Stimulated activated naive B cell treated with anti-CD40 and anti-IgM and Interleukin-4, amounts not matched to agents 10 μg/mL and 1 μg/mL and 100 μg/mL, for 72 hours (primary cell): ENCODE data around the gene CRB2.
A peak's percentile ranks its signal among the peaks of the same experiment; 100 is the strongest.
"Not testable (repeated sequence)": the region's sequence is repeated elsewhere in the genome, so short reads cannot be mapped to it uniquely, and the experiment has no call there.

Experiments used
- ATAC-seq, 2 donors: fragments of 150-1000 bp; cut with Tn5 transposase; replicated peaks; 2 replicates each; pipeline ENCODE4 v1.10.0; 2021; ENCODE audit warnings: moderate library complexity in 1 of 2
- DNase-seq: peaks from one replicate; pipeline ENCODE4 v3.0.0; 2021
- H3K27ac Mint-ChIP-seq: one replicate; pipeline ENCODE4 v1.8.0; 2022; ENCODE audit warnings: mild to moderate bottlenecking, mixed read lengths
- H3K27me3 Mint-ChIP-seq, 2 donors: one replicate each; pipeline ENCODE4 v1.8.0; 2022; ENCODE audit warnings: mixed read lengths in 2 of 2
- H3K36me3 Mint-ChIP-seq, 2 donors: one replicate each; pipeline ENCODE4 v1.8.0; 2022; ENCODE audit warnings: mixed read lengths in 2 of 2, mild to moderate bottlenecking in 1 of 2
- H3K4me1 Mint-ChIP-seq, 2 donors: one replicate each; pipeline ENCODE4 v1.8.0; 2022; ENCODE audit warnings: mixed read lengths in 2 of 2, mild to moderate bottlenecking in 1 of 2
- H3K4me3 Mint-ChIP-seq, 2 donors: one replicate each; pipeline ENCODE4 v1.8.0; 2022; ENCODE audit warnings: mild to moderate bottlenecking in 2 of 2, mixed read lengths in 2 of 2, moderate library complexity in 1 of 2
- H3K9me3 Mint-ChIP-seq, 2 donors: one replicate each; pipeline ENCODE4 v1.8.0; 2022; ENCODE audit warnings: mixed read lengths in 2 of 2, mild to moderate bottlenecking in 1 of 2

CRB2 gene

GRCh38 chr9:123322273-123323195 lies 33.5 kb upstream of the CRB2 start:
- peaks cover 78 to 97% of the 10 kb centered on the region in 2 donors for H3K4me1 Mint-ChIP-seq

GRCh38 chr9:123323196-123324013 lies 32.6 kb upstream of the CRB2 start:
- peaks cover 0 to 1% of the 10 kb centered on the region in 2 donors for H3K9me3 Mint-ChIP-seq
- DNase-seq (no peak), ATAC-seq (no peak)
- H3K27ac Mint-ChIP-seq: peak overlapping the region; percentile 94
- H3K27me3 Mint-ChIP-seq: no peaks in the 10 kb centered on the region
- H3K4me3 Mint-ChIP-seq: peak overlapping the region; percentile 64 to 75
- peaks cover 74 to 97% of the 10 kb centered on the region in 2 donors for H3K4me1 Mint-ChIP-seq
- H3K36me3 Mint-ChIP-seq: no peaks in the 10 kb centered on the region

More at GRCh38 chr9:123322273-123323195, 33.5 kb upstream of the CRB2 start:
- Mint-ChIP-seq H3K36me3 (no peaks in the 10 kb centered on the region), H3K4me3 (peak overlapping the region; percentile 64 to 75), H3K9me3 (peaks cover 0 to 1% of the 10 kb centered on the region in 2 donors), H3K27ac (peak overlapping the region; percentile 94), H3K27me3 (no peaks in the 10 kb centered on the region)
- ATAC-seq (peak; percentile 76), DNase-seq (peak; percentile 58)

GRCh38 chr9:123324767-123325183 lies 31.2 kb upstream of the CRB2 start:
- Mint-ChIP-seq H3K9me3 (peaks cover 0 to 1% of the 10 kb centered on the region in 2 donors), H3K27ac (peak overlapping the region; percentile 72), H3K36me3 (no peaks in the 10 kb centered on the region), H3K4me1 (peaks cover 74 to 95% of the 10 kb centered on the region in 2 donors), H3K4me3 (peak overlapping the region; percentile 1 to 18), H3K27me3 (no peaks in the 10 kb centered on the region)
- ATAC-seq (no peak), DNase-seq (no peak)

- ATAC-seq: no peak
- H3K4me3 Mint-ChIP-seq: peak overlapping the region; percentile 77 to 81
- no peaks in the 10 kb centered on the region for H3K27me3 Mint-ChIP-seq
- H3K27ac Mint-ChIP-seq: peak overlapping the region; percentile 95
- DNase-seq: no peak
- peaks cover 0 to 1% of the 10 kb centered on the region in 2 donors for H3K9me3 Mint-ChIP-seq
- peaks cover 64 to 81% of the 10 kb centered on the region in 2 donors for H3K4me1 Mint-ChIP-seq
- H3K36me3 Mint-ChIP-seq: no peaks in the 10 kb centered on the region
Observed at GRCh38 chr9:123326187-123326586, 29.8 kb upstream of the CRB2 start.

GRCh38 chr9:123326662-123327093 lies 29.3 kb upstream of the CRB2 start:
- peak; percentile 68 for DNase-seq
- Mint-ChIP-seq H3K27me3 (no peaks in the 10 kb centered on the region), H3K36me3 (no peaks in the 10 kb centered on the region), H3K9me3 (peaks cover 0 to 1% of the 10 kb centered on the region in 2 donors), H3K4me3 (peak overlapping the region; percentile 77 to 81), H3K4me1 (peaks cover 62 to 80% of the 10 kb centered on the region in 2 donors), H3K27ac (peak overlapping the region; percentile 95)
- peak; percentile 82 to 86 for ATAC-seq

GRCh38 chr9:123327697-123328100 lies 28.3 kb upstream of the CRB2 start:
- no peak overlapping the region for H3K4me3 Mint-ChIP-seq
- ATAC-seq: no peak
- H3K27ac Mint-ChIP-seq: no peak overlapping the region
- H3K4me1 Mint-ChIP-seq: peaks cover 57 to 80% of the 10 kb centered on the region in 2 donors
- H3K36me3 Mint-ChIP-seq: no peaks in the 10 kb centered on the region
- DNase-seq: no peak
- peaks cover 0 to 2% of the 10 kb centered on the region in 2 donors for H3K9me3 Mint-ChIP-seq
- no peaks in the 10 kb centered on the region for H3K27me3 Mint-ChIP-seq

GRCh38 chr9:123329329-123329955 lies 26.6 kb upstream of the CRB2 start:
- peaks cover 57 to 83% of the 10 kb centered on the region in 2 donors for H3K4me1 Mint-ChIP-seq
- H3K9me3 Mint-ChIP-seq: peaks cover 0 to 2% of the 10 kb centered on the region in 2 donors
- DNase-seq (no peak), ATAC-seq (no peak)
- H3K4me3 Mint-ChIP-seq: no peak overlapping the region
- H3K36me3 Mint-ChIP-seq: no peaks in the 10 kb centered on the region
- peak overlapping the region; percentile 5 for H3K27ac Mint-ChIP-seq
- H3K27me3 Mint-ChIP-seq: no peaks in the 10 kb centered on the region

GRCh38 chr9:123331346-123332060 lies 24.5 kb upstream of the CRB2 start:
- DNase-seq (no peak), ATAC-seq (no peak)
- peaks cover 54 to 81% of the 10 kb centered on the region in 2 donors for H3K4me1 Mint-ChIP-seq
- no peaks in the 10 kb centered on the region for H3K27me3 Mint-ChIP-seq
- H3K9me3 Mint-ChIP-seq: peaks cover 0 to 2% of the 10 kb centered on the region in 2 donors
- H3K4me3 Mint-ChIP-seq: no peak overlapping the region
- H3K36me3 Mint-ChIP-seq: no peaks in the 10 kb centered on the region
- no peak overlapping the region for H3K27ac Mint-ChIP-seq

GRCh38 chr9:123333058-123333669 lies 22.8 kb upstream of the CRB2 start:
- DNase-seq, H3K4me3 Mint-ChIP-seq, H3K9me3 Mint-ChIP-seq, ATAC-seq, H3K27me3 Mint-ChIP-seq, H3K36me3 Mint-ChIP-seq: not testable (repeated sequence)
- Mint-ChIP-seq H3K4me1 (peaks cover 51 to 77% of the 10 kb centered on the region in 2 donors), H3K27ac (peak overlapping the region; percentile 81)

- Mint-ChIP-seq H3K27ac (no peak overlapping the region), H3K9me3 (peaks cover 0 to 2% of the 10 kb centered on the region in 2 donors), H3K27me3 (no peaks in the 10 kb centered on the region), H3K36me3 (peaks cover 3 to 5% of the 10 kb centered on the region in 2 donors), H3K4me3 (no peak overlapping the region), H3K4me1 (peaks cover 52 to 78% of the 10 kb centered on the region in 2 donors)
- ATAC-seq (no peak), DNase-seq (no peak)
Observed at GRCh38 chr9:123334639-123335038, 21.4 kb upstream of the CRB2 start.

- Mint-ChIP-seq H3K27me3 (no peaks in the 10 kb centered on the region), H3K4me3 (peak overlapping the region in 1 of 2 donors; percentile 62), H3K9me3 (peaks cover 0 to 2% of the 10 kb centered on the region in 2 donors), H3K27ac (peak overlapping the region; percentile 89), H3K36me3 (peaks cover 3 to 5% of the 10 kb centered on the region in 2 donors), H3K4me1 (peaks cover 60 to 85% of the 10 kb centered on the region in 2 donors)
- no peak for DNase-seq
- ATAC-seq: peak; percentile 2 to 4
Observed at GRCh38 chr9:123335193-123335985, 20.6 kb upstream of the CRB2 start.

- Mint-ChIP-seq H3K27ac (peak overlapping the region; percentile 89), H3K36me3 (peaks cover 3 to 5% of the 10 kb centered on the region in 2 donors), H3K4me3 (no peak overlapping the region), H3K4me1 (peaks cover 65 to 91% of the 10 kb centered on the region in 2 donors), H3K9me3 (peaks cover 0 to 2% of the 10 kb centered on the region in 2 donors), H3K27me3 (no peaks in the 10 kb centered on the region)
- ATAC-seq (no peak), DNase-seq (no peak)
Observed at GRCh38 chr9:123335986-123336329, 20.0 kb upstream of the CRB2 start.
